Vagina (tissue), 2 donors: Measurements from ENCODE around the gene TRIM44. TPM values are rescaled to one million over a fixed set of nuclear protein-coding genes. Genes with fewer than 3 reads are reported as not detected.
"Not testable (repeated sequence)": the region's sequence is repeated elsewhere in the genome, so short reads cannot be mapped to it uniquely, and the experiment has no call there.

Experiments
- DNase-seq, 2 donors: peaks; one replicate each; pipeline ENCODE4 v3.0.0-alpha.2; 2017; ENCODE audit errors: extremely low spot score in 2 of 2
- H3K27ac ChIP-seq: fragments of 200-600 bp; sonication (generic); one replicate; pipeline ENCODE4 v1.5.1; 2019
- H3K27me3 ChIP-seq: fragments of 200-600 bp; sonication (generic); one replicate; pipeline ENCODE4 v1.5.1; 2019
- H3K36me3 ChIP-seq, 2 donors: fragments of 200-600 bp; sonication (generic); one replicate each; pipeline ENCODE4 v1.5.1; 2017 to 2019
- H3K4me1 ChIP-seq: fragments of 200-600 bp; sonication (generic); one replicate; pipeline ENCODE4 v1.5.1; 2019
- H3K4me3 ChIP-seq, 2 donors: fragments of 200-600 bp; sonication (generic); 1 replicate in 1 of 2; 2 replicates in 1 of 2; pipeline ENCODE4 v1.5.1; 2016 to 2019
- H3K9me3 ChIP-seq: fragments of 200-600 bp; sonication (generic); one replicate; pipeline ENCODE4 v1.5.1; 2019
- CTCF ChIP-seq, 3 experiments: fragments of 450-650 bp in 2 of 3; fragments of 200-600 bp in 1 of 3; sonication (generic) in 1 of 3; IDR thresholded peaks; one replicate each; pipeline ENCODE4 v1.5.1; 2017 to 2019; ENCODE audit warnings: antibody characterized with exemption in 3 of 3, mild to moderate bottlenecking in 2 of 3, moderate library complexity in 2 of 3
- POLR2A ChIP-seq, 2 donors: fragments of 450-650 bp; IDR thresholded peaks; one replicate each; pipeline ENCODE4 v1.6.1; 2017; ENCODE audit warnings: antibody characterized with exemption in 2 of 2, mild to moderate bottlenecking in 2 of 2, moderate library complexity in 2 of 2
- POLR2AphosphoS5 ChIP-seq, 2 donors: sonication (generic); formaldehyde crosslinking; IDR thresholded peaks; one replicate each; pipeline ENCODE4 v1.9.0; 2017; ENCODE audit warnings: antibody characterized with exemption in 2 of 2, mild to moderate bottlenecking in 2 of 2, low read depth in 1 of 2; ENCODE audit not compliant: insufficient read depth in 1 of 2
- intact Hi-C: fragments of 100-400 bp; cut with DNase I; formaldehyde crosslinking; loops from one replicate; pipeline ENCODE4 v1.15.1; 2023
- total RNA-seq: library from RNA; depleted of rRNA; stranded (reverse); fragments of >200 nt; gene quantifications from one replicate; pipeline ENCODE4 v1.2.3, GENCODE V29; 2016

Gene TRIM44
- total RNA-seq, 1 donor from 2014 or later = 27.7 TPM

GRCh38 chr11:35764417-35764816, 101.8 kb downstream of the TRIM44 start:
- no peak for TF ChIP-seq CTCF (IDR thresholded peaks at IDR 0.05)
- TF ChIP-seq POLR2A (IDR thresholded peaks at IDR 0.05) = no peak
- no peak for TF ChIP-seq POLR2AphosphoS5 (IDR thresholded peaks at IDR 0.05; ENCODE audit: insufficient read depth in 1 of 2, low read depth in 1 of 2)
- no peaks in the 10 kb centered on the region for H3K9me3 ChIP-seq
- H3K27me3 ChIP-seq = no peaks in the 10 kb centered on the region
- peaks cover 11% of the 10 kb centered on the region for H3K4me1 ChIP-seq
- intact Hi-C loops = no loop called here
- H3K36me3 ChIP-seq = no peaks in the 10 kb centered on the region
- no peak overlapping the region for H3K4me3 ChIP-seq
- no peak overlapping the region for H3K27ac ChIP-seq
- DNase-seq = no peak

GRCh38 chr11:35765211-35765610, 102.6 kb downstream of the TRIM44 start:
- no peak overlapping the region for H3K27ac ChIP-seq
- no peaks in the 10 kb centered on the region for H3K27me3 ChIP-seq
- no peak for DNase-seq
- no peak for TF ChIP-seq POLR2AphosphoS5 (IDR thresholded peaks at IDR 0.05; ENCODE audit: insufficient read depth in 1 of 2, low read depth in 1 of 2)
- TF ChIP-seq CTCF (IDR thresholded peaks at IDR 0.05) = no peak
- TF ChIP-seq POLR2A (IDR thresholded peaks at IDR 0.05) = no peak
- H3K4me3 ChIP-seq = no peak overlapping the region
- H3K36me3 ChIP-seq = no peaks in the 10 kb centered on the region
- intact Hi-C loops = no loop called here
- H3K9me3 ChIP-seq = no peaks in the 10 kb centered on the region
- peaks cover 11% of the 10 kb centered on the region for H3K4me1 ChIP-seq

- Histone ChIP-seq H3K4me3 (no peak overlapping the region), H3K36me3 (no peaks in the 10 kb centered on the region), H3K4me1 (peaks cover 11% of the 10 kb centered on the region), H3K27me3 (no peaks in the 10 kb centered on the region), H3K9me3 (no peaks in the 10 kb centered on the region), H3K27ac (no peak overlapping the region)
- TF ChIP-seq POLR2A (IDR thresholded peaks at IDR 0.05) (no peak), POLR2AphosphoS5 (IDR thresholded peaks at IDR 0.05; ENCODE audit: insufficient read depth in 1 of 2, low read depth in 1 of 2) (no peak), CTCF (IDR thresholded peaks at IDR 0.05) (no peak)
- intact Hi-C loops = no loop called here
- no peak for DNase-seq
Measured at GRCh38 chr11:35766651-35767050, 104.1 kb downstream of the TRIM44 start.

GRCh38 chr11:35770425-35770824, 107.8 kb downstream of the TRIM44 start:
- H3K9me3 ChIP-seq, intact Hi-C loops, H3K4me3 ChIP-seq, DNase-seq, H3K27ac ChIP-seq, H3K36me3 ChIP-seq, H3K27me3 ChIP-seq, H3K4me1 ChIP-seq: not testable (repeated sequence)

- intact Hi-C loops = no loop called here
- no peak overlapping the region for H3K27ac ChIP-seq
- no peaks in the 10 kb centered on the region for H3K27me3 ChIP-seq
- H3K36me3 ChIP-seq = no peaks in the 10 kb centered on the region
- H3K4me3 ChIP-seq = no peak overlapping the region
- DNase-seq = no peak
- H3K4me1 ChIP-seq = no peaks in the 10 kb centered on the region
- no peak for TF ChIP-seq CTCF (IDR thresholded peaks at IDR 0.05)
- no peak for TF ChIP-seq POLR2A (IDR thresholded peaks at IDR 0.05)
- TF ChIP-seq POLR2AphosphoS5 (IDR thresholded peaks at IDR 0.05; ENCODE audit: insufficient read depth in 1 of 2, low read depth in 1 of 2) = no peak
- no peaks in the 10 kb centered on the region for H3K9me3 ChIP-seq
Measured at GRCh38 chr11:35771722-35772121, 109.1 kb downstream of the TRIM44 start.

GRCh38 chr11:35777241-35777640, 114.7 kb downstream of the TRIM44 start:
- intact Hi-C loops, H3K4me3 ChIP-seq, H3K9me3 ChIP-seq, H3K27me3 ChIP-seq, H3K27ac ChIP-seq, H3K36me3 ChIP-seq, DNase-seq: not testable (repeated sequence)
- peaks cover 12% of the 10 kb centered on the region for H3K4me1 ChIP-seq

- H3K27me3 ChIP-seq, H3K36me3 ChIP-seq, H3K27ac ChIP-seq, H3K9me3 ChIP-seq, DNase-seq, intact Hi-C loops, H3K4me3 ChIP-seq: not testable (repeated sequence)
- H3K4me1 ChIP-seq = peaks cover 12% of the 10 kb centered on the region
Measured at GRCh38 chr11:35778943-35779342, 116.4 kb downstream of the TRIM44 start.
